Vagina (tissue), 2 donors: ENCODE results near the gene MT1HL1.

Source experiments
- POLR2A ChIP-seq, 2 donors: fragments of 450-650 bp; IDR thresholded peaks; one replicate each; pipeline ENCODE4 v1.6.1; 2017; ENCODE audit warnings: antibody characterized with exemption in 2 of 2, mild to moderate bottlenecking in 2 of 2, moderate library complexity in 2 of 2
- POLR2AphosphoS5 ChIP-seq, 2 donors: sonication (generic); formaldehyde crosslinking; IDR thresholded peaks; one replicate each; pipeline ENCODE4 v1.9.0; 2017; ENCODE audit warnings: antibody characterized with exemption in 2 of 2, mild to moderate bottlenecking in 2 of 2, low read depth in 1 of 2; ENCODE audit not compliant: insufficient read depth in 1 of 2

GRCh38 chr1:237000191-237000590, 4.0 kb downstream of the MT1HL1 start:
- TF ChIP-seq POLR2A (IDR thresholded peaks at IDR 0.05) (no peak), POLR2AphosphoS5 (IDR thresholded peaks at IDR 0.05; ENCODE audit: insufficient read depth in 1 of 2, low read depth in 1 of 2) (no peak)
